HepG2 (cell line): Measurements from ENCODE around the gene TTLL6. TPM values are rescaled to one million over a fixed set of nuclear protein-coding genes. Genes with fewer than 3 reads are reported as not detected.
A peak's percentile ranks its signal among the peaks of the same experiment; 100 is the strongest.

Source experiments
- ARHGAP35 ChIP-seq: sonication (generic); formaldehyde crosslinking; IDR thresholded peaks from 2 replicates; pipeline ENCODE4 v1.9.0; 2022; ENCODE audit warnings: mild to moderate bottlenecking, inconsistent platforms, moderate library complexity, missing genetic modification reagents, borderline replicate concordance
- CAMTA2 ChIP-seq: sonication (generic); formaldehyde crosslinking; IDR thresholded peaks from 2 replicates; pipeline ENCODE4 v1.4.0; 2020; ENCODE audit warnings: mild to moderate bottlenecking, missing genetic modification reagents, borderline replicate concordance
- FOXC1 ChIP-seq: sonication (generic); formaldehyde crosslinking; IDR thresholded peaks from 2 replicates; pipeline ENCODE4 v1.8.0; 2022; ENCODE audit warnings: mild to moderate bottlenecking, missing genetic modification reagents, borderline replicate concordance
- HCFC1 ChIP-seq: fragments of 150-350 bp; IDR thresholded peaks from 2 replicates; pipeline ENCODE4 v1.6.1; 2014; ENCODE audit warnings: low read depth, low read length
- JUNB ChIP-seq: sonication (generic); formaldehyde crosslinking; IDR thresholded peaks from 2 replicates; pipeline ENCODE4 v1.8.0; 2022; ENCODE audit warnings: missing genetic modification reagents, mild to moderate bottlenecking, borderline replicate concordance
- KAT8 ChIP-seq: IDR thresholded peaks from 2 replicates; pipeline ENCODE4 v1.6.1; 2016; ENCODE audit warnings: missing genetic modification reagents, missing compliant biosample characterization
- KDM4B ChIP-seq: sonication (generic); formaldehyde crosslinking; IDR thresholded peaks from 2 replicates; pipeline ENCODE4 v1.4.0; 2020; ENCODE audit warnings: missing genetic modification reagents
- RBM22 ChIP-seq: fragments of 200-400 bp; formaldehyde crosslinking; optimal IDR thresholded peaks from 2 replicates; pipeline ENCODE3; 2017; ENCODE audit warnings: mild to moderate bottlenecking, low read length, moderate library complexity
- TBL1XR1 ChIP-seq: fragments of 150-350 bp; IDR thresholded peaks from 2 replicates; pipeline ENCODE4 v1.6.1; 2014; ENCODE audit warnings: borderline replicate concordance, low read length; ENCODE audit not compliant: partially characterized antibody
- ZFP36L2 ChIP-seq: sonication (generic); formaldehyde crosslinking; IDR thresholded peaks from 2 replicates; pipeline ENCODE4 v1.4.0; 2020; ENCODE audit warnings: missing genetic modification reagents
- ZNF337 ChIP-seq: sonication (generic); formaldehyde crosslinking; IDR thresholded peaks from 2 replicates; pipeline ENCODE4 v1.5.1; 2020; ENCODE audit warnings: missing genetic modification reagents, low read depth, mild to moderate bottlenecking, borderline replicate concordance
- ZNF33B ChIP-seq: sonication (generic); formaldehyde crosslinking; IDR thresholded peaks from 2 replicates; pipeline ENCODE4 v1.5.1; 2020; ENCODE audit warnings: mild to moderate bottlenecking, missing genetic modification reagents
- ZNF446 ChIP-seq: sonication (generic); formaldehyde crosslinking; IDR thresholded peaks from 2 replicates; pipeline ENCODE4 v1.5.0; 2020; ENCODE audit warnings: mild to moderate bottlenecking, missing genetic modification reagents
- ZNF652 ChIP-seq: IDR thresholded peaks from 2 replicates; pipeline ENCODE4 v1.6.1; 2016; ENCODE audit warnings: low read depth, borderline replicate concordance
- ZNF720 ChIP-seq: sonication (generic); formaldehyde crosslinking; IDR thresholded peaks from 2 replicates; pipeline ENCODE4 v1.4.0; 2020; ENCODE audit warnings: missing genetic modification reagents
- polyA plus RNA-seq, 8 experiments: library from polyadenylated mRNA; depleted of rRNA in 3 of 8; stranded (reverse) in 7 of 8; unstranded in 1 of 8; fragments of >200 nt; fragmentation: Illumina TruSeq in 4 of 8; extraction: Trizol in 4 of 8; gene quantifications; 2 replicates each; pipeline versions ENCODE4 v1.2.1 to v1.2.3, GENCODE V29; 2011 to 2016; ENCODE audit warnings: low read depth in 4 of 8, missing spikeins in 1 of 8, mixed read lengths in 1 of 8; ENCODE audit not compliant: insufficient read depth in 1 of 8
- total RNA-seq, 5 experiments: library from RNA; depleted of rRNA; stranded (reverse); fragments of >200 nt; fragmentation: Illumina TruSeq; extraction: Trizol; gene quantifications; 2 replicates each; pipeline ENCODE4 v1.2.3, GENCODE V29; 2016; ENCODE audit warnings: low read depth in 1 of 5
- TF ChIP-seq, protein P1 (sequence below): IDR thresholded peaks from 2 replicates; pipeline ENCODE4 v1.6.1; 2016
- TF ChIP-seq, protein P2 (sequence below): sonication (generic); formaldehyde crosslinking; IDR thresholded peaks from 2 replicates; pipeline ENCODE4 v1.5.0; 2020; ENCODE audit warnings: mild to moderate bottlenecking, missing genetic modification reagents, borderline replicate concordance

Gene TTLL6
- total and polyA plus RNA-seq, 2 of the 13 experiments (the other 11 are each of a cell fraction or from before 2014, with no cell fraction given) = 0.04 to 0.08 TPM

- TF ChIP-seq ZNF652 (CRISPR knock-in tag) = peak; percentile 67
- no peak for TF ChIP-seq ZNF446 (CRISPR knock-in tag)
- no peak for TF ChIP-seq ZNF337 (CRISPR knock-in tag)
- no peak for TF ChIP-seq ZNF720
- TF ChIP-seq CAMTA2 (CRISPR knock-in tag) = no peak
- no peak for TF ChIP-seq JUNB
- no peak for TF ChIP-seq RBM22
- 0 out of 2 replicates have a peak, but pooled peaks have one; percentile 52 for TF ChIP-seq FOXC1
- TF ChIP-seq, protein P1, sequence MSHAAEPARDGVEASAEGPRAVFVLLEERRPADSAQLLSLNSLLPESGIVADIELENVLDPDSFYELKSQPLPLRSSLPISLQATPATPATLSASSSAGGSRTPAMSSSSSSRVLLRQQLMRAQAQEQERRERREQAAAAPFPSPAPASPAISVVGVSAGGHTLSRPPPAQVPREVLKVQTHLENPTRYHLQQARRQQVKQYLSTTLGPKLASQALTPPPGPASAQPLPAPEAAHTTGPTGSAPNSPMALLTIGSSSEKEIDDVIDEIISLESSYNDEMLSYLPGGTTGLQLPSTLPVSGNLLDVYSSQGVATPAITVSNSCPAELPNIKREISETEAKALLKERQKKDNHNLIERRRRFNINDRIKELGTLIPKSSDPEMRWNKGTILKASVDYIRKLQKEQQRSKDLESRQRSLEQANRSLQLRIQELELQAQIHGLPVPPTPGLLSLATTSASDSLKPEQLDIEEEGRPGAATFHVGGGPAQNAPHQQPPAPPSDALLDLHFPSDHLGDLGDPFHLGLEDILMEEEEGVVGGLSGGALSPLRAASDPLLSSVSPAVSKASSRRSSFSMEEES (CRISPR knock-in tag) = 0 out of 2 replicates have a peak, but pooled peaks have one; percentile 14
- TF ChIP-seq HCFC1 = no peak
- TF ChIP-seq TBL1XR1 = peak; percentile 20
- TF ChIP-seq KDM4B (CRISPR knock-in tag) = no peak
- TF ChIP-seq KAT8 (CRISPR knock-in tag) = 0 out of 2 replicates have a peak, but pooled peaks have one; percentile 21
- 0 out of 2 replicates have a peak, but pooled peaks have one; percentile 25 for TF ChIP-seq ARHGAP35 (CRISPR knock-in tag)
- 0 out of 2 replicates have a peak, but pooled peaks have one; percentile 62 for TF ChIP-seq ZNF33B (CRISPR knock-in tag)
- TF ChIP-seq ZFP36L2 = 0 out of 2 replicates have a peak, but pooled peaks have one; percentile 17
- TF ChIP-seq, protein P2, sequence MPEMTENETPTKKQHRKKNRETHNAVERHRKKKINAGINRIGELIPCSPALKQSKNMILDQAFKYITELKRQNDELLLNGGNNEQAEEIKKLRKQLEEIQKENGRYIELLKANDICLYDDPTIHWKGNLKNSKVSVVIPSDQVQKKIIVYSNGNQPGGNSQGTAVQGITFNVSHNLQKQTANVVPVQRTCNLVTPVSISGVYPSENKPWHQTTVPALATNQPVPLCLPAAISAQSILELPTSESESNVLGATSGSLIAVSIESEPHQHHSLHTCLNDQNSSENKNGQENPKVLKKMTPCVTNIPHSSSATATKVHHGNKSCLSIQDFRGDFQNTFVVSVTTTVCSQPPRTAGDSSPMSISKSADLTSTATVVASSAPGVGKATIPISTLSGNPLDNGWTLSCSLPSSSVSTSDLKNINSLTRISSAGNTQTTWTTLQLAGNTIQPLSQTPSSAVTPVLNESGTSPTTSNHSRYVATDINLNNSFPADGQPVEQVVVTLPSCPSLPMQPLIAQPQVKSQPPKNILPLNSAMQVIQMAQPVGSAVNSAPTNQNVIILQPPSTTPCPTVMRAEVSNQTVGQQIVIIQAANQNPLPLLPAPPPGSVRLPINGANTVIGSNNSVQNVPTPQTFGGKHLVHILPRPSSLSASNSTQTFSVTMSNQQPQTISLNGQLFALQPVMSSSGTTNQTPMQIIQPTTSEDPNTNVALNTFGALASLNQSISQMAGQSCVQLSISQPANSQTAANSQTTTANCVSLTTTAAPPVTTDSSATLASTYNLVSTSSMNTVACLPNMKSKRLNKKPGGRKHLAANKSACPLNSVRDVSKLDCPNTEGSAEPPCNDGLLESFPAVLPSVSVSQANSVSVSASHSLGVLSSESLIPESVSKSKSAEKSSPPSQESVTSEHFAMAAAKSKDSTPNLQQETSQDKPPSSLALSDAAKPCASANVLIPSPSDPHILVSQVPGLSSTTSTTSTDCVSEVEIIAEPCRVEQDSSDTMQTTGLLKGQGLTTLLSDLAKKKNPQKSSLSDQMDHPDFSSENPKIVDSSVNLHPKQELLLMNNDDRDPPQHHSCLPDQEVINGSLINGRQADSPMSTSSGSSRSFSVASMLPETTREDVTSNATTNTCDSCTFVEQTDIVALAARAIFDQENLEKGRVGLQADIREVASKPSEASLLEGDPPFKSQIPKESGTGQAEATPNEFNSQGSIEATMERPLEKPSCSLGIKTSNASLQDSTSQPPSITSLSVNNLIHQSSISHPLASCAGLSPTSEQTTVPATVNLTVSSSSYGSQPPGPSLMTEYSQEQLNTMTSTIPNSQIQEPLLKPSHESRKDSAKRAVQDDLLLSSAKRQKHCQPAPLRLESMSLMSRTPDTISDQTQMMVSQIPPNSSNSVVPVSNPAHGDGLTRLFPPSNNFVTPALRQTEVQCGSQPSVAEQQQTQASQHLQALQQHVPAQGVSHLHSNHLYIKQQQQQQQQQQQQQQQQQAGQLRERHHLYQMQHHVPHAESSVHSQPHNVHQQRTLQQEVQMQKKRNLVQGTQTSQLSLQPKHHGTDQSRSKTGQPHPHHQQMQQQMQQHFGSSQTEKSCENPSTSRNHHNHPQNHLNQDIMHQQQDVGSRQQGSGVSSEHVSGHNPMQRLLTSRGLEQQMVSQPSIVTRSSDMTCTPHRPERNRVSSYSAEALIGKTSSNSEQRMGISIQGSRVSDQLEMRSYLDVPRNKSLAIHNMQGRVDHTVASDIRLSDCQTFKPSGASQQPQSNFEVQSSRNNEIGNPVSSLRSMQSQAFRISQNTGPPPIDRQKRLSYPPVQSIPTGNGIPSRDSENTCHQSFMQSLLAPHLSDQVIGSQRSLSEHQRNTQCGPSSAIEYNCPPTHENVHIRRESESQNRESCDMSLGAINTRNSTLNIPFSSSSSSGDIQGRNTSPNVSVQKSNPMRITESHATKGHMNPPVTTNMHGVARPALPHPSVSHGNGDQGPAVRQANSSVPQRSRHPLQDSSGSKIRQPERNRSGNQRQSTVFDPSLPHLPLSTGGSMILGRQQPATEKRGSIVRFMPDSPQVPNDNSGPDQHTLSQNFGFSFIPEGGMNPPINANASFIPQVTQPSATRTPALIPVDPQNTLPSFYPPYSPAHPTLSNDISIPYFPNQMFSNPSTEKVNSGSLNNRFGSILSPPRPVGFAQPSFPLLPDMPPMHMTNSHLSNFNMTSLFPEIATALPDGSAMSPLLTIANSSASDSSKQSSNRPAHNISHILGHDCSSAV = no peak
Observed at GRCh38 chr17:48804936-48805411, 12.1 kb downstream of the TTLL6 start (continued).
